Gastroesophageal sphincter (tissue), 4 donors: Measurements from ENCODE around the gene SLC5A9. TPM values are rescaled to one million over a fixed set of nuclear protein-coding genes. Genes with fewer than 3 reads are reported as not detected.

Source experiments
- ATAC-seq: fragments of 150-250 bp; one replicate; pipeline ENCODE4 v1.9.1; 2016; ENCODE audit warnings: mild to moderate bottlenecking, moderate library complexity
- H3K27ac ChIP-seq, 4 donors: fragments of 200-600 bp; sonication (generic) in 3 of 4; 1 replicate in 3 of 4; 2 replicates in 1 of 4; pipeline ENCODE4 v1.5.1; 2016 to 2019
- H3K27me3 ChIP-seq: fragments of 200-600 bp; sonication (generic); one replicate; pipeline ENCODE4 v1.5.1; 2019
- H3K36me3 ChIP-seq, 2 donors: fragments of 200-600 bp; sonication (generic); one replicate each; pipeline ENCODE4 v1.5.1; 2019; ENCODE audit warnings: control low read depth in 1 of 2
- H3K4me1 ChIP-seq, 3 donors: fragments of 200-600 bp; sonication (generic); 1 replicate in 2 of 3; 2 replicates in 1 of 3; pipeline ENCODE4 v1.5.1; 2016 to 2019; ENCODE audit warnings: control low read depth in 2 of 3
- H3K4me3 ChIP-seq, 2 donors: fragments of 200-600 bp; sonication (generic); one replicate each; pipeline ENCODE4 v1.5.1; 2019; ENCODE audit warnings: mild to moderate bottlenecking in 1 of 2, moderate library complexity in 1 of 2
- H3K9me3 ChIP-seq, 3 donors: fragments of 200-600 bp; sonication (generic); one replicate each; pipeline ENCODE4 v1.5.1; 2017 to 2019; ENCODE audit warnings: control low read depth in 2 of 3
- EP300 ChIP-seq: sonication (generic); formaldehyde crosslinking; IDR thresholded peaks from one replicate; pipeline ENCODE4 v1.6.1; 2017; ENCODE audit warnings: antibody characterized with exemption, mild to moderate bottlenecking
- POLR2A ChIP-seq, 2 donors: fragments of 450-650 bp; IDR thresholded peaks; one replicate each; pipeline ENCODE4 v1.6.1; 2017; ENCODE audit warnings: antibody characterized with exemption in 2 of 2, mild to moderate bottlenecking in 2 of 2, moderate library complexity in 1 of 2
- POLR2AphosphoS5 ChIP-seq: sonication (generic); formaldehyde crosslinking; IDR thresholded peaks from one replicate; pipeline ENCODE4 v1.6.1; 2017; ENCODE audit warnings: antibody characterized with exemption
- WGBS, 2 donors: methylation state at CpG; one replicate each; pipeline ENCODE4 v1.1.5; 2018; ENCODE audit warnings: low coverage in 1 of 2; 5-methylcytosine and 5-hydroxymethylcytosine counted together
- total RNA-seq, 4 donors: library from RNA; depleted of rRNA; stranded (reverse); fragments of >200 nt; gene quantifications; one replicate each; pipeline ENCODE4 v1.1.0, GENCODE V29; 2016
- TF ChIP-seq, protein P1 (sequence below), 4 experiments: fragments of 200-600 bp in 2 of 4; fragments of 450-650 bp in 2 of 4; sonication (generic) in 1 of 4; IDR thresholded peaks; one replicate each; pipeline ENCODE4 v1.5.1; 2017 to 2019; ENCODE audit warnings: antibody characterized with exemption in 4 of 4, mild to moderate bottlenecking in 2 of 4, moderate library complexity in 2 of 4

Gene SLC5A9
- total RNA-seq, 4 donors from 2014 or later: 0.13 to 0.35 TPM; not detected in 2

DNA sequence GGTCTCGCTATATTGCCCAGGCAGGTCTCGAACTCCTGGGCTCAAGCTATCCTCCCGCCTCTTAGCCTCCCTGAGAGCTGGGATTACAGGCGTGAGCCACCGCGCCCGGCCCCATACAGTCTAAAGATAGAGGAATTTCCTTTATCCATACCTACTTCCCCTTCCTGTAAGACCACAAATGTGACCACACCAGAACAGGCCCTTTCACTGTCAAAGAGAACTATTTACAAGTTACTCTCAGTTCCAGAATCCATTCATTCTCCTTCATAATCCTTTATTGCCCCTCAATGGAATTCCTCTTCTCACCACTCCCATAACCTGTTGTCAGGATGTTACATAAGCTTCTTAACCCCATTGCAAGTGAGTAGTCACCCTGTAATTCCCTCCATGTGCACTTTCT lies 26.3 kb upstream of the SLC5A9 start:
- peaks cover 0 to 14% (median 3%) of the 10 kb centered on the region in 3 donors for H3K4me1 ChIP-seq
- 59 to 92% methylated on average over 2 to 3 of the region's 7 CpGs for WGBS, 2 donors
- ATAC-seq: no peak

DNA sequence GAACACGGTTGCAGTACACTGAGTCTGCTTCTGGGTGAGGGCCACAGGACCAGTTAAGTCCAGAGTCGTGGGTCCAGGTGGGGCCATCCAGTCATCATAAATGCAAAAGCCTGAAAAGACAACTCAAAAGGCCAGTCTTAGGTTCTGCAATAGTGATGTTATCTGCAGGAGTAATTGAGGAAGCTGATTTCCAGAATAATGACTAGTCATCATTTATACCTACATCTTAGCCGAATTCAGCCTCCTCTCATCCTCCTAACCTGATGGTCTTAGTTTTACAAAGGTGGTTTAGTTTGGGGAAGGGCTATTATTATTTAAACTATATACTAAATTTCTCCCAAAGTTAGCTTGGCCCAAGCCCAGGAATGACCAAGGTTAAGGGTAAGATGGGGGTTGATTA lies 23.5 kb upstream of the SLC5A9 start:
- no peaks in the 10 kb centered on the region for H3K9me3 ChIP-seq
- TF ChIP-seq POLR2A (IDR thresholded peaks at IDR 0.05) (no peak), EP300 (no peak), POLR2AphosphoS5 (no peak)
- TF ChIP-seq, protein P1, sequence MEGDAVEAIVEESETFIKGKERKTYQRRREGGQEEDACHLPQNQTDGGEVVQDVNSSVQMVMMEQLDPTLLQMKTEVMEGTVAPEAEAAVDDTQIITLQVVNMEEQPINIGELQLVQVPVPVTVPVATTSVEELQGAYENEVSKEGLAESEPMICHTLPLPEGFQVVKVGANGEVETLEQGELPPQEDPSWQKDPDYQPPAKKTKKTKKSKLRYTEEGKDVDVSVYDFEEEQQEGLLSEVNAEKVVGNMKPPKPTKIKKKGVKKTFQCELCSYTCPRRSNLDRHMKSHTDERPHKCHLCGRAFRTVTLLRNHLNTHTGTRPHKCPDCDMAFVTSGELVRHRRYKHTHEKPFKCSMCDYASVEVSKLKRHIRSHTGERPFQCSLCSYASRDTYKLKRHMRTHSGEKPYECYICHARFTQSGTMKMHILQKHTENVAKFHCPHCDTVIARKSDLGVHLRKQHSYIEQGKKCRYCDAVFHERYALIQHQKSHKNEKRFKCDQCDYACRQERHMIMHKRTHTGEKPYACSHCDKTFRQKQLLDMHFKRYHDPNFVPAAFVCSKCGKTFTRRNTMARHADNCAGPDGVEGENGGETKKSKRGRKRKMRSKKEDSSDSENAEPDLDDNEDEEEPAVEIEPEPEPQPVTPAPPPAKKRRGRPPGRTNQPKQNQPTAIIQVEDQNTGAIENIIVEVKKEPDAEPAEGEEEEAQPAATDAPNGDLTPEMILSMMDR (IDR thresholded peaks at IDR 0.05): no peak
- peaks cover 0 to 26% (median 6%) of the 10 kb centered on the region in 3 donors for H3K4me1 ChIP-seq
- 92% methylated on average over 3 of the region's 3 CpGs; no CpG with 5 or more reads in 1 of the 2 donors for WGBS, 2 donors
- no peak for ATAC-seq
- no peak overlapping the region for H3K27ac ChIP-seq
- H3K4me3 ChIP-seq: no peak overlapping the region
- no peaks in the 10 kb centered on the region for H3K36me3 ChIP-seq
- no peaks in the 10 kb centered on the region for H3K27me3 ChIP-seq

More for the DNA sequence above, 26.3 kb upstream of the SLC5A9 start:
- Histone ChIP-seq H3K27ac (no peak overlapping the region), H3K9me3 (no peaks in the 10 kb centered on the region), H3K36me3 (no peaks in the 10 kb centered on the region), H3K4me3 (no peak overlapping the region), H3K27me3 (no peaks in the 10 kb centered on the region)
- TF ChIP-seq, protein P1 (IDR thresholded peaks at IDR 0.05): no peak
- TF ChIP-seq POLR2A (IDR thresholded peaks at IDR 0.05): no peak
- TF ChIP-seq POLR2AphosphoS5: no peak
- TF ChIP-seq EP300: no peak

DNA sequence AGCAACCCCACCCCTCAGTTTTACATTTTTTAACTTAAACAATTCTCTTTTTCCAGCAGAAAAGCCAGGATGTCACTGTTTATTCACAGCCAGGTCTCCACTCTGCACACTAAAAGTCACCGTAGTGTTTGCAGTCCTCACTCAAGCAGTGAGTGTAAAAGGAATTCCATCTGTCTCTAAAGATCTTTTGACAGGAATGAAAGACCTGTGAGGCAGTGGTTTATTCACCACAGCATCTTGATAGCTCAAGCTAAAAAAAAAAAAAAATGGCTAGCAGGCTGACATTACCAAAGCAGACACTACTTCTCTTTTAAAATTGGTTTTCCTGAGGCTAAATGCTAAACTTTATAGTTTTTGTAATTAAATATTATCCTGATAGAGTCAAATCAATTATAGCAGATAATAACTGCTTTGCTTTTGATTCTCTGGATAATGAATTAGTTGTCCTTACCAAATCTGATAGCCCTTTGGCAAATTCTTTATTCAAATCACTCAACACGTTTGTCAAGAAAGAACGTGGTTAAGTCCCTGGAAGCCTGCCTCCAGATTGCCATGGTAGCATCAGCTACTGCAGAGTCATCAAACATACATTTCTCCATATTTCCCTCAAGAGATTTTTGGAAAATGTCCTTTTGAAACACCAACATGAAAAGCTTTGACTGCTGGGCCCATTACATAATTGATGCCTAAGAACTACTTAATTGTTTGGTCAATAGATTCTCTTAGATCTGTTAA lies 22.2 kb upstream of the SLC5A9 start:
- Histone ChIP-seq H3K27ac (no peak overlapping the region), H3K4me1 (peaks cover 0 to 26% (median 3%) of the 10 kb centered on the region in 3 donors), H3K36me3 (no peaks in the 10 kb centered on the region), H3K4me3 (no peak overlapping the region), H3K9me3 (no peaks in the 10 kb centered on the region), H3K27me3 (no peaks in the 10 kb centered on the region)
- 20 to 55% methylated on average over 2 to 3 of the region's 3 CpGs for WGBS, 2 donors
- no peak for ATAC-seq
- TF ChIP-seq POLR2A (IDR thresholded peaks at IDR 0.05) (no peak), EP300 (no peak), POLR2AphosphoS5 (no peak)
- TF ChIP-seq, protein P1 (IDR thresholded peaks at IDR 0.05): no peak

DNA sequence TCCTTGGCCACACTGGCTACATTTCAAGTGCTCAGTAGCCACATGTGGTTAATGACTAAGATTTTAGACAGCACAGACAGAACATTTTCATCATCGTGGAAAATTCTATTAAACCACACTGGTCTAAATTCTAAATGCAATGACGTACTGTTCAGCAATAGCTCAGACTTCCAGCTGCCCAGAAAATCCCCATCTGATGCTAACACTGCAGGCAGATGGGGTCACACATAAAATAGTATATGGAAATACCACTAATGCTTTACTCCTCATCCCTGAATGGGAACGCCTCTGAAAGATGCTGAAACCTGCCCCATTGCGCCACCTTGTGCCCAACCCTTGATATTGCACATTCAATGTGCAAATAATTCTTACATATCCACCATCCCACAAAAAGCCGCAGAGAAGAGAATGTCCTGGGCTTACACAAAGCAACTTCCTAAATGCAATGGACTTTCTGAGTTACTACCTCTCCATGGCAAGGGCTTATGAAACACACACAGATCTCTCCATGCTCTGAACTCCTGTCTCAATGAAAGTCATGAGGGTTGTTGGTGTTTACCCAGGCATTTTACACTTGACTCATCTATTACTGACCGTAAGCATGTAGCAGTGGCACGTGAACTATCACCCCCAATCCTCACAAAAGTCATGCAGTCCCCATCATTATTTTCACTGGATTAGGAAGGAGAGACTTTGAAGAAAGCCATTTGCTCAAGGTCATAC lies 20.3 kb upstream of the SLC5A9 start:
- no peaks in the 10 kb centered on the region for H3K9me3 ChIP-seq
- TF ChIP-seq EP300 (no peak), POLR2AphosphoS5 (no peak)
- TF ChIP-seq, protein P1 (IDR thresholded peaks at IDR 0.05): peak; percentile 69 to 85 (median 76)
- peak; percentile 57 for ATAC-seq
- WGBS, 2 donors: 9 to 21% methylated on average over 4 to 7 of the region's 7 CpGs
- peaks cover 0 to 26% (median 3%) of the 10 kb centered on the region in 3 donors for H3K4me1 ChIP-seq
- no peaks in the 10 kb centered on the region for H3K27me3 ChIP-seq
- H3K36me3 ChIP-seq: no peaks in the 10 kb centered on the region
- peak overlapping the region in 1 of 4 donors; percentile 22 for H3K27ac ChIP-seq
- no peak overlapping the region for H3K4me3 ChIP-seq
